GM12878 (cell line): ENCODE measurements around the gene SYNJ2. TPM values are rescaled to one million over a fixed set of nuclear protein-coding genes. Genes with fewer than 3 reads are reported as not detected.

Source experiments
- ATAC-seq: fragments of 200-7000 bp; cut with Tn5 transposase; 3 replicates; pipeline ENCODE4 v1.9.1; 2020; ENCODE audit warnings: mild to moderate bottlenecking, moderate library complexity
- BruUV-seq: library from RNA; stranded (reverse); fragments of 400-500 nt; replicated peaks from 2 replicates; lab custom pipeline; 2021; lab: Mats Ljungman, UMichigan
- CTCF ChIA-PET: fragments of 300-600 bp; sonication (Branson Sonifier 250); formaldehyde crosslinking; extraction: SDS; loops from one replicate; lab custom pipeline; 2021; ENCODE audit warnings: inconsistent platforms; lab: Yijun Ruan, JAX
- POLR2A ChIA-PET: fragments of 350-600 bp; formaldehyde crosslinking; extraction: SDS; loops from one replicate; lab custom pipeline; 2021; ENCODE audit warnings: inconsistent platforms; lab: Charles Lee
- RAD21 ChIA-PET: fragments of 300-600 bp; sonication (Branson Sonifier 250); formaldehyde crosslinking; loops from one replicate; lab custom pipeline; 2023; ENCODE audit warnings: antibody characterized with exemption; ENCODE audit not compliant: unreplicated experiment; lab: Charles Lee
- SMC1A ChIA-PET: fragments of 300-600 bp; sonication (Branson Sonifier 250); formaldehyde crosslinking; loops from one replicate; lab custom pipeline; 2023; ENCODE audit not compliant: unreplicated experiment, uncharacterized antibody; lab: Charles Lee
- DNase-seq: peaks from one replicate; pipeline ENCODE4 v3.0.0-alpha.2; 2011; ENCODE audit warnings: low read depth, low spot score
- FAIRE-seq: peaks from 3 replicates; lab custom pipeline; 2011; peaks lifted over from hg19 to GRCh38; lab: Jason Lieb, UNC
- H2AFZ ChIP-seq: 2 replicates; pipeline ENCODE4 v1.6.0; 2011; ENCODE audit warnings: low read depth, low read length, control low read depth; ENCODE audit not compliant: control insufficient read depth
- H3K27ac ChIP-seq: 2 replicates; pipeline ENCODE4 v1.5.1; 2011; ENCODE audit warnings: control low read depth; ENCODE audit not compliant: control insufficient read depth, insufficient read depth
- H3K27me3 ChIP-seq, 2 experiments: replicated peaks in 1 of 2; 2 replicates each; pipeline versions ENCODE4 v1.6.0 to v1.6.1; 2011; ENCODE audit warnings: low read length in 1 of 2; ENCODE audit not compliant: control insufficient read depth in 2 of 2, insufficient read depth in 2 of 2
- H3K36me3 ChIP-seq, 2 experiments: 2 replicates each; pipeline ENCODE4 v1.5.1; 2011; ENCODE audit warnings: low read length in 1 of 2; ENCODE audit not compliant: control insufficient read depth in 2 of 2, insufficient read depth in 2 of 2
- H3K4me1 ChIP-seq: 2 replicates; pipeline ENCODE4 v1.6.1; 2011; ENCODE audit warnings: mild to moderate bottlenecking, low read length, moderate library complexity, mixed read lengths; ENCODE audit not compliant: control insufficient read depth, insufficient read depth
- H3K4me2 ChIP-seq: 2 replicates; pipeline ENCODE4 v1.6.0; 2011; ENCODE audit warnings: control low read depth; ENCODE audit not compliant: control insufficient read depth, insufficient read depth
- H3K4me3 ChIP-seq: fragments of 200-600 bp; sonication (generic); 2 replicates; pipeline ENCODE4 v1.5.1; 2016
- H3K79me2 ChIP-seq: 2 replicates; pipeline ENCODE4 v1.6.0; 2011; ENCODE audit warnings: low read length; ENCODE audit not compliant: control insufficient read depth, insufficient read depth
- H3K9ac ChIP-seq: 2 replicates; pipeline ENCODE4 v1.8.0; 2011; ENCODE audit warnings: low read length, control low read depth, mixed read lengths; ENCODE audit not compliant: control insufficient read depth, insufficient read depth
- H3K9me3 ChIP-seq: replicated peaks from 3 replicates; pipeline ENCODE4 v1.5.1; 2011; ENCODE audit warnings: mild to moderate bottlenecking, low read length; ENCODE audit not compliant: control insufficient read depth, insufficient read depth
- H4K20me1 ChIP-seq: 2 replicates; pipeline ENCODE4 v1.6.0; 2011; ENCODE audit not compliant: control insufficient read depth, insufficient read depth
- BMI1 ChIP-seq: fragments of 450-650 bp; IDR thresholded peaks from 2 replicates; pipeline ENCODE4 v1.6.1; 2016; ENCODE audit warnings: mild to moderate bottlenecking, moderate library complexity, borderline replicate concordance
- EED ChIP-seq: sonication (generic); IDR thresholded peaks from 2 replicates; pipeline ENCODE4 v1.6.1; 2016; ENCODE audit warnings: antibody characterized with exemption, low read depth
- EGR1 ChIP-seq, 2 experiments: IDR thresholded peaks; 1 replicate in 1 of 2; 2 replicates in 1 of 2; pipeline ENCODE4 v1.6.1; 2011 to 2012; ENCODE audit warnings: low read depth in 2 of 2, low read length in 2 of 2, borderline replicate concordance in 1 of 2, mild to moderate bottlenecking in 1 of 2, moderate library complexity in 1 of 2
- ETV6 ChIP-seq, 2 experiments: fragments of 450-650 bp in 1 of 2; IDR thresholded peaks in 1 of 2; conservative IDR thresholded peaks in 1 of 2; 2 replicates each; pipeline ENCODE4 v1.6.1; 2014; ENCODE audit warnings: antibody characterized with exemption in 1 of 2, borderline replicate concordance in 1 of 2, low read depth in 1 of 2, mild to moderate bottlenecking in 1 of 2, moderate library complexity in 1 of 2
- KDM1A ChIP-seq: fragments of 200-600 bp; sonication (generic); IDR thresholded peaks from 2 replicates; pipeline ENCODE4 v1.6.1; 2016; ENCODE audit warnings: borderline replicate concordance
- LARP7 ChIP-seq: fragments of 450-650 bp; IDR thresholded peaks from 2 replicates; pipeline ENCODE4 v1.6.1; 2017; ENCODE audit warnings: mild to moderate bottlenecking
- MYB ChIP-seq: fragments of 150-350 bp; IDR thresholded peaks from 2 replicates; pipeline ENCODE4 v1.6.1; 2014; ENCODE audit warnings: mild to moderate bottlenecking, low read depth, low read length, borderline replicate concordance
- RUNX3 ChIP-seq: IDR thresholded peaks from 2 replicates; pipeline ENCODE4 v1.6.1; 2012; ENCODE audit warnings: low read length, inconsistent platforms
- SMARCA5 ChIP-seq: fragments of 450-650 bp; IDR thresholded peaks from 2 replicates; pipeline ENCODE4 v1.6.1; 2017; ENCODE audit warnings: mild to moderate bottlenecking
- TAF1 ChIP-seq: IDR thresholded peaks from 2 replicates; pipeline ENCODE4 v1.6.1; 2011; ENCODE audit warnings: mild to moderate bottlenecking, low read depth, low read length, borderline replicate concordance
- ZZZ3 ChIP-seq: IDR thresholded peaks from 2 replicates; pipeline ENCODE4 v1.6.1; 2011; ENCODE audit warnings: low read depth; ENCODE audit not compliant: control insufficient read depth, insufficient read length
- WGBS: methylation state at CpG from one replicate; pipeline ENCODE4 v1.1.6; 2016; ENCODE audit warnings: low lambda C conversion rate; ENCODE audit not compliant: insufficient replicate concordance, insufficient coverage; ENCODE audit errors: missing lambda C conversion rate; 5-methylcytosine and 5-hydroxymethylcytosine counted together
- in situ Hi-C: fragments of 300-500 bp; cut with MboI; formaldehyde crosslinking; loops from 9 replicates; pipeline ENCODE4 v1.14.3; 2018; ENCODE audit warnings: mixed read lengths
- intact Hi-C: fragments of 100-400 bp; cut with micrococcal nuclease; formaldehyde crosslinking; loops from one replicate; pipeline ENCODE4 v1.14.2; 2022; ENCODE audit not compliant: unreplicated experiment
- polyA plus RNA-seq, 11 experiments: library from polyadenylated mRNA; depleted of rRNA in 4 of 11; unstranded in 6 of 11; stranded (reverse) in 5 of 11; fragments of >200 nt; fragmentation: Nextera tagmentation in 4 of 11; fragmentation: Illumina TruSeq in 1 of 11; extraction: Ambion mirVana in 4 of 11; extraction: Trizol in 1 of 11; gene quantifications; 1 replicate in 1 of 11; 2 replicates in 10 of 11; pipeline versions ENCODE4 v1.2.1 to v1.2.3, GENCODE V29; 2011 to 2016; ENCODE audit warnings: inconsistent platforms in 2 of 11, missing spikeins in 2 of 11, low read depth in 1 of 11
- total RNA-seq, 4 experiments: library from RNA; depleted of rRNA in 3 of 4; stranded (reverse); fragments of >200 nt in 3 of 4; fragmentation: Illumina TruSeq in 1 of 4; extraction: Trizol in 1 of 4; gene quantifications; 2 replicates each; pipeline versions ENCODE4 v1.2.1 to v1.2.3, GENCODE V29; 2013 to 2021
- TF ChIP-seq, protein P1 (sequence below): IDR thresholded peaks from 2 replicates; pipeline ENCODE4 v1.6.1; 2011; ENCODE audit warnings: borderline replicate concordance, low read depth, mild to moderate bottlenecking, moderate library complexity, mixed read lengths, low read length; ENCODE audit not compliant: insufficient read depth; ENCODE audit errors: extremely low read length
- TF ChIP-seq, protein P2 (sequence below): IDR thresholded peaks from 2 replicates; pipeline ENCODE4 v1.6.1; 2011; ENCODE audit warnings: mild to moderate bottlenecking, low read depth, low read length, moderate library complexity; ENCODE audit not compliant: insufficient replicate concordance
- TF ChIP-seq, protein P3 (sequence below): fragments of 450-650 bp; IDR thresholded peaks from 2 replicates; pipeline ENCODE4 v1.6.1; 2018; ENCODE audit warnings: mild to moderate bottlenecking, low read depth, moderate library complexity; ENCODE audit not compliant: partially characterized antibody
- TF ChIP-seq, protein P4 (sequence below), 3 experiments: IDR thresholded peaks in 2 of 3; conservative IDR thresholded peaks in 1 of 3; 2 replicates each; pipeline ENCODE4 v1.5.1; 2011; ENCODE audit warnings: low read depth in 3 of 3, low read length in 3 of 3, mild to moderate bottlenecking in 3 of 3, control low read depth in 2 of 3, moderate library complexity in 2 of 3, inconsistent platforms in 1 of 3, mixed read lengths in 1 of 3; ENCODE audit not compliant: control insufficient read depth in 2 of 3, insufficient read depth in 1 of 3; ENCODE audit errors: extremely low read depth in 1 of 3
- TF ChIP-seq, protein P5 (sequence below): fragments of 450-650 bp; IDR thresholded peaks from 2 replicates; pipeline ENCODE4 v1.6.1; 2014; ENCODE audit warnings: mild to moderate bottlenecking

Gene SYNJ2
- total and polyA plus RNA-seq, 10 of the 15 experiments (the other 5 are each of a cell fraction or from before 2014, with no cell fraction given), result 0.11 to 1.8 (median 0.57) TPM

DNA sequence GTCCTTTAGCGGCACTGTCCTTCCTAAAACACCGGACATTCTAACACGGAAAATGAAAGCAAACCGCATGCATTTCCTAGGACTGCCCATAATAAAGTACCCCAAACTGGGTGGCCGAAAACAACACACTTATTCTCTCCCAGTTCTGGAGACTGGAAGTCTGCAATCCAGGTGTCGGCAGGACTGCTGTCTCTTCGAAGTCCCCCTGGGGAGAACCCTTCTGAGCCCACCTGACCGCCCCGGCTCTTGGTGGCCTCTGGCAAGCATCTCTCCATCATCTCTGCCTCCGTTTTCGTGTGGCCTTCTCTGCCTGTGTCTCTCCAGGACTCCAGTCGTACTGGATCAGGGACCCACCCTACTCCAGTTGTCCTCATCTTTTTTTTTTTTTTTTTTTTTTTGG, 55.4 kb downstream of the SYNJ2 start:
- ChIA-PET POLR2A (no interaction called here), SMC1A (no interaction called here)
- intact Hi-C loops, result no loop called here
- TF ChIP-seq ZZZ3, result no peak
- no peak for TF ChIP-seq BMI1
- TF ChIP-seq, protein P1, sequence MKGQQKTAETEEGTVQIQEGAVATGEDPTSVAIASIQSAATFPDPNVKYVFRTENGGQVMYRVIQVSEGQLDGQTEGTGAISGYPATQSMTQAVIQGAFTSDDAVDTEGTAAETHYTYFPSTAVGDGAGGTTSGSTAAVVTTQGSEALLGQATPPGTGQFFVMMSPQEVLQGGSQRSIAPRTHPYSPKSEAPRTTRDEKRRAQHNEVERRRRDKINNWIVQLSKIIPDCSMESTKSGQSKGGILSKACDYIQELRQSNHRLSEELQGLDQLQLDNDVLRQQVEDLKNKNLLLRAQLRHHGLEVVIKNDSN, result no peak
- TF ChIP-seq, protein P2, sequence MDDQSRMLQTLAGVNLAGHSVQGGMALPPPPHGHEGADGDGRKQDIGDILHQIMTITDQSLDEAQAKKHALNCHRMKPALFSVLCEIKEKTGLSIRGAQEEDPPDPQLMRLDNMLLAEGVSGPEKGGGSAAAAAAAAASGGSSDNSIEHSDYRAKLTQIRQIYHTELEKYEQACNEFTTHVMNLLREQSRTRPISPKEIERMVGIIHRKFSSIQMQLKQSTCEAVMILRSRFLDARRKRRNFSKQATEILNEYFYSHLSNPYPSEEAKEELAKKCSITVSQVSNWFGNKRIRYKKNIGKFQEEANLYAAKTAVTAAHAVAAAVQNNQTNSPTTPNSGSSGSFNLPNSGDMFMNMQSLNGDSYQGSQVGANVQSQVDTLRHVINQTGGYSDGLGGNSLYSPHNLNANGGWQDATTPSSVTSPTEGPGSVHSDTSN, result no peak
- TF ChIP-seq, protein P3, sequence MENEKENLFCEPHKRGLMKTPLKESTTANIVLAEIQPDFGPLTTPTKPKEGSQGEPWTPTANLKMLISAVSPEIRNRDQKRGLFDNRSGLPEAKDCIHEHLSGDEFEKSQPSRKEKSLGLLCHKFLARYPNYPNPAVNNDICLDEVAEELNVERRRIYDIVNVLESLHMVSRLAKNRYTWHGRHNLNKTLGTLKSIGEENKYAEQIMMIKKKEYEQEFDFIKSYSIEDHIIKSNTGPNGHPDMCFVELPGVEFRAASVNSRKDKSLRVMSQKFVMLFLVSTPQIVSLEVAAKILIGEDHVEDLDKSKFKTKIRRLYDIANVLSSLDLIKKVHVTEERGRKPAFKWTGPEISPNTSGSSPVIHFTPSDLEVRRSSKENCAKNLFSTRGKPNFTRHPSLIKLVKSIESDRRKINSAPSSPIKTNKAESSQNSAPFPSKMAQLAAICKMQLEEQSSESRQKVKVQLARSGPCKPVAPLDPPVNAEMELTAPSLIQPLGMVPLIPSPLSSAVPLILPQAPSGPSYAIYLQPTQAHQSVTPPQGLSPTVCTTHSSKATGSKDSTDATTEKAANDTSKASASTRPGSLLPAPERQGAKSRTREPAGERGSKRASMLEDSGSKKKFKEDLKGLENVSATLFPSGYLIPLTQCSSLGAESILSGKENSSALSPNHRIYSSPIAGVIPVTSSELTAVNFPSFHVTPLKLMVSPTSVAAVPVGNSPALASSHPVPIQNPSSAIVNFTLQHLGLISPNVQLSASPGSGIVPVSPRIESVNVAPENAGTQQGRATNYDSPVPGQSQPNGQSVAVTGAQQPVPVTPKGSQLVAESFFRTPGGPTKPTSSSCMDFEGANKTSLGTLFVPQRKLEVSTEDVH, result no peak
- no peak for TF ChIP-seq LARP7
- no peak for TF ChIP-seq RUNX3
- TF ChIP-seq KDM1A, result no peak
- TF ChIP-seq, protein P4, sequence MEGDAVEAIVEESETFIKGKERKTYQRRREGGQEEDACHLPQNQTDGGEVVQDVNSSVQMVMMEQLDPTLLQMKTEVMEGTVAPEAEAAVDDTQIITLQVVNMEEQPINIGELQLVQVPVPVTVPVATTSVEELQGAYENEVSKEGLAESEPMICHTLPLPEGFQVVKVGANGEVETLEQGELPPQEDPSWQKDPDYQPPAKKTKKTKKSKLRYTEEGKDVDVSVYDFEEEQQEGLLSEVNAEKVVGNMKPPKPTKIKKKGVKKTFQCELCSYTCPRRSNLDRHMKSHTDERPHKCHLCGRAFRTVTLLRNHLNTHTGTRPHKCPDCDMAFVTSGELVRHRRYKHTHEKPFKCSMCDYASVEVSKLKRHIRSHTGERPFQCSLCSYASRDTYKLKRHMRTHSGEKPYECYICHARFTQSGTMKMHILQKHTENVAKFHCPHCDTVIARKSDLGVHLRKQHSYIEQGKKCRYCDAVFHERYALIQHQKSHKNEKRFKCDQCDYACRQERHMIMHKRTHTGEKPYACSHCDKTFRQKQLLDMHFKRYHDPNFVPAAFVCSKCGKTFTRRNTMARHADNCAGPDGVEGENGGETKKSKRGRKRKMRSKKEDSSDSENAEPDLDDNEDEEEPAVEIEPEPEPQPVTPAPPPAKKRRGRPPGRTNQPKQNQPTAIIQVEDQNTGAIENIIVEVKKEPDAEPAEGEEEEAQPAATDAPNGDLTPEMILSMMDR (IDR thresholded peaks at IDR 0.05 in 2 of 3, conservative IDR thresholded peaks at IDR 0.05 in 1 of 3; ENCODE audit: control insufficient read depth in 2 of 3, extremely low read depth in 1 of 3, insufficient read depth in 1 of 3, low read depth in 3 of 3, low read length in 3 of 3), result no peak
- no peak for TF ChIP-seq SMARCA5
- no peak for TF ChIP-seq EED
- TF ChIP-seq, protein P5, sequence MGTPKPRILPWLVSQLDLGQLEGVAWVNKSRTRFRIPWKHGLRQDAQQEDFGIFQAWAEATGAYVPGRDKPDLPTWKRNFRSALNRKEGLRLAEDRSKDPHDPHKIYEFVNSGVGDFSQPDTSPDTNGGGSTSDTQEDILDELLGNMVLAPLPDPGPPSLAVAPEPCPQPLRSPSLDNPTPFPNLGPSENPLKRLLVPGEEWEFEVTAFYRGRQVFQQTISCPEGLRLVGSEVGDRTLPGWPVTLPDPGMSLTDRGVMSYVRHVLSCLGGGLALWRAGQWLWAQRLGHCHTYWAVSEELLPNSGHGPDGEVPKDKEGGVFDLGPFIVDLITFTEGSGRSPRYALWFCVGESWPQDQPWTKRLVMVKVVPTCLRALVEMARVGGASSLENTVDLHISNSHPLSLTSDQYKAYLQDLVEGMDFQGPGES, result no peak
- TF ChIP-seq MYB, result no peak
- no peak for TF ChIP-seq TAF1
- no peak for TF ChIP-seq EGR1 (IDR thresholded peaks at IDR 0.05; ENCODE audit: borderline replicate concordance in 1 of 2, low read depth in 2 of 2, low read length in 2 of 2)
- TF ChIP-seq ETV6 (conservative IDR thresholded peaks at IDR 0.05 in 1 of 2, IDR thresholded peaks at IDR 0.05 in 1 of 2; ENCODE audit: borderline replicate concordance in 1 of 2, low read depth in 1 of 2), result no peak

More for the DNA sequence above, 55.4 kb downstream of the SYNJ2 start:
- ATAC-seq (no peak), DNase-seq (no peak), FAIRE-seq (no peak)
- Histone ChIP-seq H2AFZ (no peak overlapping the region), H3K4me3 (no peak overlapping the region), H3K4me2 (no peak overlapping the region), H3K9ac (no peak overlapping the region), H3K27me3 (no peaks in the 10 kb centered on the region; a peak in 1 of 4 replicates), H3K9me3 (no peaks in the 10 kb centered on the region), H3K79me2 (no peaks in the 10 kb centered on the region), H3K4me1 (peaks cover 11% of the 10 kb centered on the region), H3K36me3 (no peaks in the 10 kb centered on the region; a peak in 1 of 4 replicates), H4K20me1 (no peaks in the 10 kb centered on the region), H3K27ac (no peak overlapping the region)
- no TSS peak for BruUV-seq
- ChIA-PET RAD21 (no interaction called here), CTCF (no interaction called here)
- in situ Hi-C loops, result no loop called here
- 97% methylated on average over 12 of the region's 12 CpGs for WGBS
